Chondrocyte (in vitro differentiated cells): ENCODE results near the gene CREB3L4. TPM values are rescaled to one million over a fixed set of nuclear protein-coding genes. Genes with fewer than 3 reads are reported as not detected.
"Not testable (repeated sequence)": the region's sequence is repeated elsewhere in the genome, so short reads cannot be mapped to it uniquely, and the experiment has no call there.

ENCODE experiments used
- DNase-seq: peaks from one replicate; pipeline ENCODE4 v3.0.0; 2021; ENCODE audit warnings: mixed read lengths, low spot score
- H3K27ac Mint-ChIP-seq: one replicate; pipeline ENCODE4 v1.8.0; 2021; ENCODE audit warnings: mild to moderate bottlenecking, moderate library complexity, mixed read lengths; ENCODE audit not compliant: unreplicated experiment
- H3K27me3 Mint-ChIP-seq: 2 replicates; pipeline ENCODE4 v1.8.0; 2021; ENCODE audit warnings: low read depth, mixed read lengths
- H3K36me3 Mint-ChIP-seq: 2 replicates; pipeline ENCODE4 v1.8.0; 2021; ENCODE audit warnings: low read depth, mixed read lengths
- H3K4me1 Mint-ChIP-seq: 2 replicates; pipeline ENCODE4 v1.8.0; 2021; ENCODE audit warnings: low read depth, mild to moderate bottlenecking, mixed read lengths
- H3K4me3 Mint-ChIP-seq: one replicate; pipeline ENCODE4 v1.8.0; 2021; ENCODE audit warnings: mild to moderate bottlenecking, moderate library complexity, mixed read lengths; ENCODE audit not compliant: unreplicated experiment
- H3K9me3 Mint-ChIP-seq: 2 replicates; pipeline ENCODE4 v1.8.0; 2021; ENCODE audit warnings: low read depth, mixed read lengths
- total RNA-seq: library from RNA; stranded (reverse); gene quantifications from 3 replicates; pipeline ENCODE4 v1.2.1, GENCODE V29; 2021
- TF ChIP-seq, protein P1 (sequence below): fragments of 200-600 bp; sonication (generic); IDR thresholded peaks from 2 replicates; pipeline ENCODE4 v1.5.0; 2021; ENCODE audit warnings: antibody characterized with exemption, mild to moderate bottlenecking, moderate library complexity

Gene CREB3L4
- total RNA-seq, 1 donor from 2014 or later = 3.7 TPM

DNA sequence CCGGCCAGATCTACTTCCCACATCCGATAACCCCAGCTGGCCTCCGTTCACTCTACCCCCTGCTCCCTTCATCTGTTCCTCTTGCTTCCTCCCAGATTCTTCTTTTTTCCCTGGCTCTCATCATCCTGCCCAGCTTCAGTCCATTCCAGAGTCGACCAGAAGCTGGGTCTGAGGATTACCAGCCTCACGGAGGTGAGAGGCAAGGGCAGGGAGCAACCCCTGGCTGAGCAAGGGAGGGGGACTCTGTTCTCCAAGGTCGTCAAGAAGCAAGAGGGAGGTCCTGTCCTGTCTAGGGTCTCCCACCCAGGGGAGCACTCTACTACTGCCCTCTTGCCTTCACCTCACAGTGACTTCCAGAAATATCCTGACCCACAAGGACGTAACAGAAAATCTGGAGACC is 5.8 kb downstream of the CREB3L4 start:
- Mint-ChIP-seq H3K4me1 (peaks cover 24% of the 10 kb centered on the region), H3K4me3 (no peak overlapping the region), H3K27me3 (no peaks in the 10 kb centered on the region), H3K27ac (no peak overlapping the region), H3K9me3 (no peaks in the 10 kb centered on the region), H3K36me3 (peaks cover 11% of the 10 kb centered on the region)
- DNase-seq = no peak
- TF ChIP-seq, protein P1, sequence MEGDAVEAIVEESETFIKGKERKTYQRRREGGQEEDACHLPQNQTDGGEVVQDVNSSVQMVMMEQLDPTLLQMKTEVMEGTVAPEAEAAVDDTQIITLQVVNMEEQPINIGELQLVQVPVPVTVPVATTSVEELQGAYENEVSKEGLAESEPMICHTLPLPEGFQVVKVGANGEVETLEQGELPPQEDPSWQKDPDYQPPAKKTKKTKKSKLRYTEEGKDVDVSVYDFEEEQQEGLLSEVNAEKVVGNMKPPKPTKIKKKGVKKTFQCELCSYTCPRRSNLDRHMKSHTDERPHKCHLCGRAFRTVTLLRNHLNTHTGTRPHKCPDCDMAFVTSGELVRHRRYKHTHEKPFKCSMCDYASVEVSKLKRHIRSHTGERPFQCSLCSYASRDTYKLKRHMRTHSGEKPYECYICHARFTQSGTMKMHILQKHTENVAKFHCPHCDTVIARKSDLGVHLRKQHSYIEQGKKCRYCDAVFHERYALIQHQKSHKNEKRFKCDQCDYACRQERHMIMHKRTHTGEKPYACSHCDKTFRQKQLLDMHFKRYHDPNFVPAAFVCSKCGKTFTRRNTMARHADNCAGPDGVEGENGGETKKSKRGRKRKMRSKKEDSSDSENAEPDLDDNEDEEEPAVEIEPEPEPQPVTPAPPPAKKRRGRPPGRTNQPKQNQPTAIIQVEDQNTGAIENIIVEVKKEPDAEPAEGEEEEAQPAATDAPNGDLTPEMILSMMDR = no peak

DNA sequence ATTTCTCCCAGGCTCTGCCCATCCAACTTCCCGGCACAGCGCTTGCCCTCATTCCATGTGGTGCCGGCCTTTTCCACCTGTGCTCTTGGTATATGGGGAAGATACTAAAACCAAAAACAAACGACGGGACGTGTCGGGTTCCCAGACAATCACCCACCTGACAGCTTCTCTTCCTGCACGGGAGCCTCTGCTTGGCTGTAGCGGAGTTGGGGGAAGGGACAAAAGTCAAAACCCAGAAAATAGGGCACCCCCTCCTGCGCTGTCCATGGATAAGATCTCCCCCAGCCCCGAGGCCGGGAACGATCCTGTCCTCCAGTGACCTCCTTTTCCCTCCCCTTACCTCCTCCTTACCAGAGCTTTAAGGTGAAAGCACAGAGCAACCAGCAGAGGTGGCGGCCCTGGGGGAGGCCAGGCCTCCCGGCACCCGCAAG is 9.1 kb downstream of the CREB3L4 start:
- H3K36me3 Mint-ChIP-seq = peaks cover 16% of the 10 kb centered on the region
- H3K4me1 Mint-ChIP-seq = peaks cover 27% of the 10 kb centered on the region
- H3K27ac Mint-ChIP-seq = peak overlapping the region; percentile 94
- peak overlapping the region; percentile 95 for H3K4me3 Mint-ChIP-seq
- TF ChIP-seq, protein P1 = no peak
- H3K9me3 Mint-ChIP-seq = no peaks in the 10 kb centered on the region
- no peak for DNase-seq
- no peaks in the 10 kb centered on the region for H3K27me3 Mint-ChIP-seq

DNA sequence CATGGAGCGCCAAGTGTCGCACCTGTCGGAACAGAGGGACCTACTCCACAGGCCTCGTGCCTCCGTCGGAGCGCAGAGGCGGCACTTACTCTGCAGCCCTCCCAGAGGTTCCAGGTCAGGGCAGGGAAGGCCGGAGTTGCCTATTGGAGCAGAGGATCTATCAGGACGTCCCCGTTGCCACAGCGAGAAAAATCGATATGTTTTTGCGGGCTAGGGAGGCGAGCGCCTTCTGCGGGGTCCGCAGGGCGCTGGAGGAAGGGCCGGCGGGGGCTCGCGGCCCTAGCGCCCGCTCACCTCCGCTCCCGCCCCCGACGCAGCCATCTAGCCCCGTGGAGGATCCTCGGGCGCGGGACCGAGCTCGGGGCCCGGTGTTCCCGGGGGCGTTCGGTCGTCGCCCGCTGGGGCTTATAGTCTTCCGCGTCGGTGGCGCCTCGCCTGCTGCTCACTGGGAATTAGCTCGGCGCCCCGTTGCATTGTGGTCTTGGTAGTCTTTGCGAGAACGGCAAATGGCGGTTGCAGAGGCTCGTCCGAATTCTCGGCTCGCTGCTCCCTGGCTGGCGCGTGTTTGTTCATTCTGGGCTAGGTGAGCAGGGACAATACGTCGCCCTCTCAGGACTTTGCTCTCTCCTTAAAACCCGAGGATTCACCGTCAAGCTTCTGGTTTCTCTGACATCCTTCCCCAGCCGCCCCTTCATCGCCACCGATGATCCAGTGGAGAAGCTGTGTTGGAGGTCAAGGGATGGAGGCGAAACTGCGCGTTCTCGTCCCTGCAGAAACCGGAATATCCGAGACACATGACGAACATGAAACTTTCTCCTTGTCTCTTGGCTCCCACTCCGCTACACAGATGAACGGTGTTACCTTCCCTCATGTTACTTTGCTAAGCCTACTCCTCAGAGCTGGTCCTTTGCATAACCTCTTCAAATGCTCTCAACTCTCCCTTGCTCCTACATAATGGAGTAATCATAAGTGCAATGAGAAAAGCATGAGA is 9.8 kb downstream of the CREB3L4 start, which contains the start of gene JTB:
JTB (minus strand) TSS at position 425 of the 991 bp plus-strand sequence; CDS start at position 3, 422 bp downstream.
- peak; percentile 88 for DNase-seq
- Mint-ChIP-seq H3K27me3 (no peaks in the 10 kb centered on the region), H3K4me3 (peak within 1 kb of the TSS; percentile 95), H3K4me1 (peaks cover 27% of the 10 kb centered on the region), H3K9me3 (no peaks in the 10 kb centered on the region), H3K27ac (peak within 1 kb of the TSS; percentile 95), H3K36me3 (peaks cover 20% of the 10 kb centered on the region)
- TF ChIP-seq, protein P1 = no peak

DNA sequence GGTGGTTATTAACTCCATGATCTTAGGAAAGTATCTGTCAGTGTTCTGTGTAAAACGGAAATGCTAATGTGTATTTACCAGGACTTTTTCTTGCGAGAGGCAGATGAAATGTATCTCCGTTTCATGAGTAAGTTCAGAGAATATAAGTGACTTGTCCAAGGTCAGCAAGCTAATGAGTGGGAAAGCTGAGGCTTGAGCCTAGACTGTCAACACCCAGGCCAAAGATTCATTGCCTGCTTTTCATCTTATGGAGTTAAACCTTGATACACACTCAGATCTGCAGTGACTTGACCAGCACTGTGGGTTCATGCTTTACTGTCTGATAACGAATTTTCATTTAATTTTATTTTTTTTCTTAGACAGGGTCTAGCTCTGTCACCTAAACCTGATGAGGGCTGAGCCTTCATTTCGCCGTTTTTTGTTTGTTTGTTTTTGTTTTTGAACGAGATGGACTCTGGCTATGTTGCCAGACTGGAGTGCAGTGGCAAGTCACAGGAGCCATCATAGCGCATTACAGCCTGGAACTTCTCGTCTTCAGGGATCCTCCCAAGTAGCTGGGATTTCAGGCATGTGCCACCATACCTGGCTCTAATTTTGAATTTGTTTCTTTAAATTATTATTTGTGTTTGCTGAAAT is 10.7 kb downstream of the CREB3L4 start:
- Mint-ChIP-seq H3K27me3 (no peaks in the 10 kb centered on the region), H3K36me3 (peaks cover 25% of the 10 kb centered on the region), H3K27ac (peak overlapping the region; percentile 95), H3K4me1 (peaks cover 27% of the 10 kb centered on the region), H3K4me3 (peak overlapping the region; percentile 95), H3K9me3 (no peaks in the 10 kb centered on the region)
- no peak for DNase-seq
- TF ChIP-seq, protein P1 = no peak

DNA sequence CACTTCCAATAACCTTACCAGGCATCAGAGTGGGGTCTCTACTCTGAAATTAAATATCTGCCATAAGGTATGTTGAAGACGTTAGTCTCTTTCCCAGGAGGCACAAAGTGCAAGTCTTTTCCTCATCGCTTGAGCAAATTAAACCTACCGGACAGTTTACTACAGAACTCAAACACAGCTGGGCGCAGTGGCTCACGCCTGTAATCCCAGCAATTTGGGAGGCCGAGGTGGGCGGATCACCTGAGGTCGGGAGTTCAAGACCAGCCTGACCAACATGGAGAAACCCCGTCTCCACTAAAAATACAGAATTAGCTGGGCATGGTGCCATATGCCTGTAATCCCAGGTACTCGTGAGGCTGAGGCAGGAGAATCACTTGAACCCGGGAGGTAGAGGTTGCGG is 11.4 kb downstream of the CREB3L4 start:
- not testable (repeated sequence) for H3K4me3 Mint-ChIP-seq, DNase-seq, H3K9me3 Mint-ChIP-seq, H3K27me3 Mint-ChIP-seq
- Mint-ChIP-seq H3K4me1 (peaks cover 27% of the 10 kb centered on the region), H3K36me3 (peaks cover 24% of the 10 kb centered on the region), H3K27ac (peak overlapping the region; percentile 63)

DNA sequence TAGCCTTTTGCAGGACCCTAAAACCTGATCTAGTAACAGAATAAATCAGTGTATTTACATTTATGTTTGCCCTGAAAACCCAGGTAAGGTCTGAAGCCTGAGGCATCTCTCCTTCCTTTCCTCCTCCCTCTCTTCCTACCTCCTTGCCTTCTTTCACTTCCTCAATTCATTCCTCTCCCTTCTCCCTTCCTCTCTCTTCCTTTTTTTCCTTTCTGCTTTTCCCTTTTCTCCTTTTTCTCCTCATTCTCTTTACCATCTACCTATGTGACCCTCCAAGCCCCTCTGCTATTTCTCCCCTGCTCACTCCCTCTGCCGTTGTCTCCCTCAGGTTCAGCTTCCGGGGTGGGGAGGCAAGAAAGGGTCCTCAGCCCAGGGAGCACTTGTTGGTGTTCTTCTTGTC is 14.0 kb downstream of the CREB3L4 start:
- H3K4me3 Mint-ChIP-seq, H3K27me3 Mint-ChIP-seq, DNase-seq, H3K9me3 Mint-ChIP-seq: not testable (repeated sequence)
- Mint-ChIP-seq H3K4me1 (peaks cover 35% of the 10 kb centered on the region), H3K36me3 (peaks cover 15% of the 10 kb centered on the region), H3K27ac (peak overlapping the region; percentile 42)
